HCT116 (cell line): Measurements from ENCODE around the gene VARS1. TPM values are rescaled to one million over a fixed set of nuclear protein-coding genes. Genes with fewer than 3 reads are reported as not detected.

Experiments used
- ATAC-seq: fragments of 200-7000 bp; cut with Tn5 transposase; 2 replicates; pipeline ENCODE4 v1.9.1; 2020; ENCODE audit warnings: mild to moderate bottlenecking, moderate library complexity
- BruUV-seq: library from RNA; stranded (reverse); fragments of 400-500 nt; replicated peaks from 2 replicates; lab custom pipeline; 2021; lab: Mats Ljungman, UMichigan
- CTCF ChIA-PET: fragments of 300-600 bp; sonication (Branson Sonifier 250); formaldehyde crosslinking; loops from one replicate; lab custom pipeline; 2021; ENCODE audit warnings: antibody characterized with exemption; lab: Charles Lee
- POLR2A ChIA-PET: fragments of 300-600, 350-600 bp; sonication (Branson Sonifier 250); formaldehyde crosslinking; loops from one replicate; lab custom pipeline; 2021; ENCODE audit warnings: antibody characterized with exemption; lab: Charles Lee
- RAD21 ChIA-PET, 2 experiments: fragments of 300-600 bp; sonication (Branson Sonifier 250); formaldehyde crosslinking; loops; one replicate each; lab custom pipeline; 2023; ENCODE audit warnings: low total read pairs in 2 of 2; ENCODE audit not compliant: uncharacterized antibody in 2 of 2, unreplicated experiment in 2 of 2, low non-redundant PET in 1 of 2; lab: Charles Lee
- DNase-seq: peaks from one replicate; pipeline ENCODE4 v3.0.0-alpha.2; 2010; ENCODE audit warnings: low read depth, low spot score
- H2AFZ ChIP-seq: fragments of 200-600 bp; shearing (Covaris generic), sonication (generic); 2 replicates; pipeline ENCODE4 v1.6.1; 2017; ENCODE audit warnings: low read depth, mixed run types, mixed read lengths, antibody characterized with exemption, low read length; ENCODE audit not compliant: poor library complexity, severe bottlenecking
- H3K27ac ChIP-seq: 2 replicates; pipeline ENCODE4 v1.5.1; 2012; ENCODE audit warnings: low read depth, low read length
- H3K27me3 ChIP-seq: fragments of 200-600 bp; sonication (generic); 2 replicates; pipeline ENCODE4 v1.6.1; 2016; ENCODE audit warnings: mixed run types, low read length, mixed read lengths; ENCODE audit not compliant: insufficient read depth
- H3K36me3 ChIP-seq, 2 experiments: fragments of 200-500 bp in 1 of 2; fragments of 200-600 bp in 1 of 2; sonication (Bioruptor generic) in 1 of 2; sonication (generic) in 1 of 2; 2 replicates each; pipeline versions ENCODE4 v1.5.1 to v1.6.1; 2014 to 2016; ENCODE audit warnings: low read length in 2 of 2, inconsistent platforms in 1 of 2, mixed read lengths in 1 of 2, mixed run types in 1 of 2; ENCODE audit not compliant: insufficient read depth in 2 of 2, control insufficient read depth in 1 of 2
- H3K4me1 ChIP-seq, 2 experiments: fragments of 200-600 bp in 1 of 2; sonication (generic) in 1 of 2; 2 replicates each; pipeline versions ENCODE4 v1.5.1 to v1.6.1; 2012 to 2017; ENCODE audit warnings: low read length in 2 of 2, inconsistent platforms in 1 of 2, mild to moderate bottlenecking in 1 of 2, mixed read lengths in 1 of 2, mixed run types in 1 of 2, moderate library complexity in 1 of 2; ENCODE audit not compliant: insufficient read depth in 2 of 2, control insufficient read depth in 1 of 2
- H3K4me2 ChIP-seq: fragments of 200-600 bp; sonication (generic); 2 replicates; pipeline ENCODE4 v1.6.1; 2017; ENCODE audit warnings: mixed run types, low read length, mixed read lengths
- H3K4me3 ChIP-seq, 2 experiments: fragments of 200-600 bp in 1 of 2; sonication (generic) in 1 of 2; replicated peaks in 1 of 2; 2 replicates each; pipeline ENCODE4 v1.5.1; 2011 to 2016; ENCODE audit warnings: low read length in 2 of 2, control low read depth in 1 of 2, low read depth in 1 of 2, mild to moderate bottlenecking in 1 of 2, mixed read lengths in 1 of 2, mixed run types in 1 of 2
- H3K79me2 ChIP-seq: fragments of 200-600 bp; sonication (generic); 2 replicates; pipeline ENCODE4 v1.6.1; 2017; ENCODE audit warnings: mild to moderate bottlenecking, mixed run types, low read length, moderate library complexity, mixed read lengths; ENCODE audit not compliant: insufficient read depth
- H3K9ac ChIP-seq: fragments of 200-600 bp; sonication (generic); 2 replicates; pipeline ENCODE4 v1.6.1; 2016; ENCODE audit warnings: low read length, mixed read lengths
- H3K9me2 ChIP-seq: fragments of 200-600 bp; sonication (generic), shearing (Covaris generic); 2 replicates; pipeline ENCODE4 v1.6.1; 2017; ENCODE audit warnings: mixed run types, mild to moderate bottlenecking, moderate library complexity; ENCODE audit not compliant: insufficient read depth
- H3K9me3 ChIP-seq, 2 experiments: fragments of 200-500 bp in 1 of 2; fragments of 200-600 bp in 1 of 2; sonication (Bioruptor generic) in 1 of 2; sonication (generic) in 1 of 2; 2 replicates each; pipeline ENCODE4 v1.6.1; 2014 to 2017; ENCODE audit warnings: low read length in 2 of 2, mixed read lengths in 2 of 2, inconsistent platforms in 1 of 2, low read depth in 1 of 2, mild to moderate bottlenecking in 1 of 2, mixed run types in 1 of 2, moderate library complexity in 1 of 2; ENCODE audit not compliant: control insufficient read depth in 1 of 2, insufficient read depth in 1 of 2
- H4K20me1 ChIP-seq: fragments of 200-600 bp; sonication (generic), shearing (Covaris generic); 2 replicates; pipeline ENCODE4 v1.6.1; 2017; ENCODE audit warnings: mixed run types, mild to moderate bottlenecking, moderate library complexity; ENCODE audit not compliant: insufficient read depth
- ELF1 ChIP-seq: IDR thresholded peaks from 2 replicates; pipeline ENCODE4 v1.6.1; 2012; ENCODE audit warnings: low read depth, borderline replicate concordance
- EZH2phosphoT487 ChIP-seq: fragments of 200-600 bp; IDR thresholded peaks from 2 replicates; pipeline ENCODE4 v1.6.1; 2018; ENCODE audit warnings: antibody characterized with exemption, borderline replicate concordance
- POLR2A ChIP-seq: IDR thresholded peaks from 2 replicates; pipeline ENCODE4 v1.7.0; 2011; ENCODE audit warnings: borderline replicate concordance; ENCODE audit not compliant: insufficient read depth, insufficient read length; ENCODE audit errors: extremely low read depth
- REST ChIP-seq: IDR thresholded peaks from 2 replicates; pipeline ENCODE4 v1.6.1; 2012; ENCODE audit warnings: low read depth
- SRF ChIP-seq: IDR thresholded peaks from 2 replicates; pipeline ENCODE4 v1.6.1; 2012; ENCODE audit warnings: low read depth
- TCF7L2 ChIP-seq: IDR thresholded peaks from 2 replicates; pipeline ENCODE4 v1.7.0; 2011; ENCODE audit warnings: borderline replicate concordance, inconsistent platforms; ENCODE audit not compliant: insufficient read depth, insufficient read length; ENCODE audit errors: extremely low read depth
- ZFX ChIP-seq: fragments of 450-650 bp; IDR thresholded peaks from 2 replicates; pipeline ENCODE4 v1.6.1; 2017
- ZNF274 ChIP-seq: fragments of 200-500 bp; sonication (Bioruptor generic); IDR thresholded peaks from 2 replicates; pipeline ENCODE4 v1.6.1; 2014; ENCODE audit warnings: mild to moderate bottlenecking, low read depth, low read length, inconsistent platforms
- intact Hi-C: fragments of 100-400 bp; cut with micrococcal nuclease; formaldehyde crosslinking; loops from 2 replicates; pipeline ENCODE4 v1.10.0; 2022
- total RNA-seq: library from RNA; stranded (reverse); gene quantifications from one replicate; pipeline ENCODE4 v1.2.1, GENCODE V29; 2021; ENCODE audit not compliant: unreplicated experiment
- TF ChIP-seq, protein P1 (sequence below), 3 experiments: fragments of 200-600 bp in 1 of 3; sonication (generic) in 1 of 3; IDR thresholded peaks in 2 of 3; conservative IDR thresholded peaks in 1 of 3; 2 replicates each; pipeline ENCODE4 v1.5.1; 2012 to 2017; ENCODE audit warnings: low read depth in 2 of 3, low read length in 2 of 3, antibody characterized with exemption in 1 of 3, borderline replicate concordance in 1 of 3, control low read depth in 1 of 3, mild to moderate bottlenecking in 1 of 3, mixed read lengths in 1 of 3, mixed run types in 1 of 3, moderate library complexity in 1 of 3; ENCODE audit not compliant: insufficient read depth in 1 of 3

Gene VARS1
- total RNA-seq, 1 experiment from 2014 or later = 254 TPM

DNA sequence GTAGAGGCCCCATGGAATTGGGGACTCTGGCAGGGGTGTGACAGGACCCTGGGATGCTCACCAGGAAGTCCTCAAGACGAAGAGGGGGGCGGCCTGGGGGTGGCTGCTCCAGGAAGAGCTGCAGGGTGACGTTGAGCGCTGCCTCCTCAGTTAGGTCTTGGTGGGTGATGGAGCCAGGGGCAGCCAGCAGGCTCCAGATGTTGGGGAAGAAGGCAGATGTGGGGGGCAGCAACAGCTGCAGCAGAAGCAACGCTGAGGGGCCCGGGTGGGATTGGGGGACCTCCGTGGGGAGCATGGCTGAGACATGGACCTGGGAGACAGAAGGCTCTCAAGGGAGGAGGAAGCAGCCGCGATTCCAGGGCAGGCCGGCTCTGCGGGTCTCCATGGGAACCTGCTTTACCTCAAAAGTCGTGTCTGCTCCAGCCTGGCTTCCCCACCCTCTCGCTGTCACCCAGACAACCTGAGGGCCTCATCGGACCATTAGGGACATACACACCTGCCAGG, 19.0 kb downstream of the VARS1 start:
- H3K4me2 ChIP-seq = peak overlapping the region; percentile 79
- POLR2A ChIA-PET = interaction anchor here (1.4 to 2.0 kb wide), 3 partner anchors 10 to 51 kb away, joined by 4 to 16 read pairs (median 4); partner anchors contain the start of genes HSPA1B and VARS1

More for the DNA sequence above, 19.0 kb downstream of the VARS1 start:
- H3K27ac ChIP-seq = peak overlapping the region; percentile 79
- TSS peak; percentile 54 for BruUV-seq
- peaks cover 1 to 26% of the 10 kb centered on the region in 2 experiments; a peak in 2 of 4 replicates for H3K36me3 ChIP-seq
- no peaks in the 10 kb centered on the region for H3K79me2 ChIP-seq
- ChIA-PET RAD21 (no interaction called here), CTCF (interaction anchor here (1.3 kb wide), 1 partner anchor 19 kb away, joined by 3 read pairs; the partner anchor contains the start of gene VARS1)
- no peaks in the 10 kb centered on the region for H4K20me1 ChIP-seq
- ATAC-seq = peak; percentile 34
- H2AFZ ChIP-seq = no peak overlapping the region
- intact Hi-C loops = no loop called here
- H3K27me3 ChIP-seq = no peaks in the 10 kb centered on the region
- H3K9me2 ChIP-seq = no peaks in the 10 kb centered on the region
- peak overlapping the region; percentile 64 for H3K9ac ChIP-seq
- TF ChIP-seq EZH2phosphoT487 (no peak), ZNF274 (no peak), ZFX (no peak), POLR2A (no peak), REST (no peak), SRF (no peak), TCF7L2 (no peak), ELF1 (no peak)
- TF ChIP-seq, protein P1, sequence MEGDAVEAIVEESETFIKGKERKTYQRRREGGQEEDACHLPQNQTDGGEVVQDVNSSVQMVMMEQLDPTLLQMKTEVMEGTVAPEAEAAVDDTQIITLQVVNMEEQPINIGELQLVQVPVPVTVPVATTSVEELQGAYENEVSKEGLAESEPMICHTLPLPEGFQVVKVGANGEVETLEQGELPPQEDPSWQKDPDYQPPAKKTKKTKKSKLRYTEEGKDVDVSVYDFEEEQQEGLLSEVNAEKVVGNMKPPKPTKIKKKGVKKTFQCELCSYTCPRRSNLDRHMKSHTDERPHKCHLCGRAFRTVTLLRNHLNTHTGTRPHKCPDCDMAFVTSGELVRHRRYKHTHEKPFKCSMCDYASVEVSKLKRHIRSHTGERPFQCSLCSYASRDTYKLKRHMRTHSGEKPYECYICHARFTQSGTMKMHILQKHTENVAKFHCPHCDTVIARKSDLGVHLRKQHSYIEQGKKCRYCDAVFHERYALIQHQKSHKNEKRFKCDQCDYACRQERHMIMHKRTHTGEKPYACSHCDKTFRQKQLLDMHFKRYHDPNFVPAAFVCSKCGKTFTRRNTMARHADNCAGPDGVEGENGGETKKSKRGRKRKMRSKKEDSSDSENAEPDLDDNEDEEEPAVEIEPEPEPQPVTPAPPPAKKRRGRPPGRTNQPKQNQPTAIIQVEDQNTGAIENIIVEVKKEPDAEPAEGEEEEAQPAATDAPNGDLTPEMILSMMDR (IDR thresholded peaks at IDR 0.05 in 2 of 3, conservative IDR thresholded peaks at IDR 0.05 in 1 of 3; ENCODE audit: borderline replicate concordance in 1 of 3, insufficient read depth in 1 of 3, low read depth in 2 of 3, low read length in 2 of 3) = no peak
- no peaks in the 10 kb centered on the region for H3K9me3 ChIP-seq
- H3K4me3 ChIP-seq = peak overlapping the region; percentile 40 to 56
- no peak for DNase-seq
- peaks cover 43 to 59% of the 10 kb centered on the region in 2 experiments for H3K4me1 ChIP-seq
